Activated CD8-positive, alpha-beta T cell treated with anti-CD3 and anti-CD28 coated beads for 36 hours (primary cell): ENCODE results near the gene BANP. TPM values are rescaled to one million over a fixed set of nuclear protein-coding genes. Genes with fewer than 3 reads are reported as not detected.

Experiments used
- ATAC-seq: fragments of 200-7000 bp; cut with Tn5 transposase; one replicate; pipeline ENCODE4 v1.10.0; 2021; ENCODE audit warnings: mild to moderate bottlenecking, moderate library complexity
- CTCF ChIA-PET: fragments of 350-600 bp; sonication (Branson Sonifier 250); formaldehyde crosslinking; loops from one replicate; lab custom pipeline; 2021; ENCODE audit warnings: antibody characterized with exemption; lab: Charles Lee
- POLR2A ChIA-PET: fragments of 350-600 bp; sonication (Branson Sonifier 250); formaldehyde crosslinking; loops from one replicate; lab custom pipeline; 2021; ENCODE audit warnings: antibody characterized with exemption; lab: Charles Lee
- DNase-seq: peaks from one replicate; pipeline ENCODE4 v3.0.0-alpha.2; 2020
- H3K27ac Mint-ChIP-seq: one replicate; pipeline ENCODE4 v1.8.0; 2021; ENCODE audit warnings: mild to moderate bottlenecking, mixed read lengths
- H3K27me3 Mint-ChIP-seq: one replicate; pipeline ENCODE4 v1.8.0; 2021; ENCODE audit warnings: mixed read lengths
- H3K36me3 Mint-ChIP-seq: one replicate; pipeline ENCODE4 v1.8.0; 2021; ENCODE audit warnings: low read depth, mixed read lengths
- H3K4me1 Mint-ChIP-seq: one replicate; pipeline ENCODE4 v1.8.0; 2021; ENCODE audit warnings: low read depth, mixed read lengths
- H3K4me3 Mint-ChIP-seq: one replicate; pipeline ENCODE4 v1.8.0; 2021; ENCODE audit warnings: mild to moderate bottlenecking, moderate library complexity, mixed read lengths
- H3K9me3 Mint-ChIP-seq: one replicate; pipeline ENCODE4 v1.8.0; 2021; ENCODE audit warnings: mixed read lengths
- CTCF ChIP-seq: fragments of 200-600 bp; IDR thresholded peaks from one replicate; pipeline ENCODE4 v1.8.0; 2022; ENCODE audit warnings: antibody characterized with exemption, mild to moderate bottlenecking
- intact Hi-C: fragments of 100-400 bp; cut with micrococcal nuclease; formaldehyde crosslinking; loops from one replicate; pipeline ENCODE4 v1.10.0; 2022
- total RNA-seq, 2 experiments: library from RNA; stranded (reverse); gene quantifications; one replicate each; pipeline ENCODE4 v1.2.3, GENCODE V29; 2021

The BANP gene
- total RNA-seq, 2 experiments from 2014 or later = 32.1 to 36.1 TPM

GRCh38 chr16:88002749-88003148 is 51.5 kb downstream of the BANP start:
- CTCF ChIA-PET = no interaction called here
- TF ChIP-seq CTCF = no peak
- Mint-ChIP-seq H3K36me3 (peaks cover 21% of the 10 kb centered on the region), H3K4me1 (peaks cover 2% of the 10 kb centered on the region), H3K9me3 (no peaks in the 10 kb centered on the region), H3K27me3 (no peaks in the 10 kb centered on the region), H3K4me3 (no peak overlapping the region), H3K27ac (no peak overlapping the region)
- DNase-seq (no peak), ATAC-seq (no peak)
- intact Hi-C loops = no loop called here
- POLR2A ChIA-PET = no interaction called here

GRCh38 chr16:88003316-88003715 is 52.1 kb downstream of the BANP start:
- ChIA-PET POLR2A (no interaction called here), CTCF (no interaction called here)
- Mint-ChIP-seq H3K9me3 (no peaks in the 10 kb centered on the region), H3K27me3 (no peaks in the 10 kb centered on the region), H3K4me1 (peaks cover 2% of the 10 kb centered on the region), H3K4me3 (no peak overlapping the region), H3K36me3 (peaks cover 22% of the 10 kb centered on the region), H3K27ac (no peak overlapping the region)
- intact Hi-C loops = no loop called here
- no peak for ATAC-seq
- DNase-seq = no peak
- TF ChIP-seq CTCF = no peak

GRCh38 chr16:88003736-88004135 is 52.5 kb downstream of the BANP start:
- H3K27me3 Mint-ChIP-seq = no peaks in the 10 kb centered on the region
- H3K4me3 Mint-ChIP-seq = no peak overlapping the region
- ATAC-seq (no peak), DNase-seq (no peak)
- CTCF ChIA-PET = no interaction called here
- peaks cover 18% of the 10 kb centered on the region for H3K36me3 Mint-ChIP-seq
- H3K27ac Mint-ChIP-seq = no peak overlapping the region
- TF ChIP-seq CTCF = no peak
- peaks cover 2% of the 10 kb centered on the region for H3K4me1 Mint-ChIP-seq
- POLR2A ChIA-PET = no interaction called here
- no peaks in the 10 kb centered on the region for H3K9me3 Mint-ChIP-seq
- intact Hi-C loops = no loop called here

DNA sequence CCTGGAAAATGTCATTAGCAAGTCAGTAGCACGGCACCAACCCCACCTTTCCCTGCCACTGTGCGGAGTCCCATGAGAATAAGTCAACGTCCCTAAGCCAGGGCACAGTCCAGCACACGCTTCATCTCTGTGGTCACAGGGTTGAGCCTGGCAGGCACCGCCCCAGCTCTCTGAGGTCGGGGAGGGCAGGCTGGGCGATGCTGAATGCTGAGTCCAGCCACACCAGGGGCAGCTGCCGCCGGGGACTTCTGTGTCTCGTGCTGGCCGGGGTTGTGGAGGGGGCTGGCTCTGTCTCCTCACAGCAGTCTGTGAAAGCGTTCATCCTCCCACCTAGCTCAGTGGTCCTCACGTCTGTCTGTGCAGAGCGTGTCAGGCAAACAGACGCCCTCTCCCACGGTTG is 53.2 kb downstream of the BANP start:
- ChIA-PET POLR2A (no interaction called here), CTCF (interaction anchor here (1.4 kb wide), 1 partner anchor 48 kb away, joined by 4 read pairs; no protein-coding TSS in a partner anchor)
- H3K4me1 Mint-ChIP-seq = peaks cover 2% of the 10 kb centered on the region
- no peaks in the 10 kb centered on the region for H3K27me3 Mint-ChIP-seq
- TF ChIP-seq CTCF = no peak
- peaks cover 14% of the 10 kb centered on the region for H3K36me3 Mint-ChIP-seq
- H3K4me3 Mint-ChIP-seq = no peak overlapping the region
- DNase-seq (no peak), ATAC-seq (no peak)
- no peaks in the 10 kb centered on the region for H3K9me3 Mint-ChIP-seq
- intact Hi-C loops = no loop called here
- H3K27ac Mint-ChIP-seq = no peak overlapping the region

DNA sequence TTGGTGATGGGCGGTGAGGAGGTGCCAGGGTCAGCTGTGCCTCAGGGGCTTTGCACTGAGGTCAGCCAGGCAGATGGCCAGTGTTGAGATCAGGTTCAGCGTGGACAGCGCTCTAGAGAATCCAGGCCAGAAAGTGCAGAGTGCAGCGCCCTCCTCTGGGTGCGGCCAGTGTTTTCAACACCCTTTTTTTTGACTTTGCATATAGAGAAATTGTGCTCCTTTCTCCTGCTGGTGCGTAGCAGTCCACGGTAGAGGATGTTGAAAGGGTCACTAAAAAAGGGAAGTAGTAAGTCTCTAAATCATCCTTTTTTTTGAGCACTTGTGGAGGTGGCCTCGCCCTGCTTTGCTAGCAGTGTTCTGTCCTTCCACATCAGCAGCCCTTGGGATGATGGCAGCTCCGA is 53.9 kb downstream of the BANP start:
- TF ChIP-seq CTCF = peak; percentile 33
- ChIA-PET CTCF (interaction anchor here (1.4 kb wide), 1 partner anchor 49 kb away, joined by 4 read pairs; no protein-coding TSS in a partner anchor), POLR2A (no interaction called here)
- no peak overlapping the region for H3K4me3 Mint-ChIP-seq
- ATAC-seq (no peak), DNase-seq (peak; percentile 20)
- intact Hi-C loops = no loop called here
- H3K27ac Mint-ChIP-seq = no peak overlapping the region
- peaks cover 5% of the 10 kb centered on the region for H3K4me1 Mint-ChIP-seq
- no peaks in the 10 kb centered on the region for H3K27me3 Mint-ChIP-seq
- H3K9me3 Mint-ChIP-seq = no peaks in the 10 kb centered on the region
- H3K36me3 Mint-ChIP-seq = peaks cover 21% of the 10 kb centered on the region
